Vagina (tissue), 2 donors: ENCODE measurements around the gene GABARAP.

Source experiments
- CTCF ChIP-seq, 3 experiments: fragments of 450-650 bp in 2 of 3; fragments of 200-600 bp in 1 of 3; sonication (generic) in 1 of 3; IDR thresholded peaks; one replicate each; pipeline ENCODE4 v1.5.1; 2017 to 2019; ENCODE audit warnings: antibody characterized with exemption in 3 of 3, mild to moderate bottlenecking in 2 of 3, moderate library complexity in 2 of 3
- POLR2A ChIP-seq, 2 donors: fragments of 450-650 bp; IDR thresholded peaks; one replicate each; pipeline ENCODE4 v1.6.1; 2017; ENCODE audit warnings: antibody characterized with exemption in 2 of 2, mild to moderate bottlenecking in 2 of 2, moderate library complexity in 2 of 2

GRCh38 chr17:7237761-7238419 lies 4.4 kb downstream of the GABARAP start:
- TF ChIP-seq CTCF (IDR thresholded peaks at IDR 0.05) = no peak
- TF ChIP-seq POLR2A (IDR thresholded peaks at IDR 0.05) = no peak
